HL-60/S4 treated with phorbol 12-myristate 13-acetate at 8.2 ng/mL for 4 days and 3 days (cell line): Measurements from ENCODE around the gene TMC1.

Source experiments
- in situ Hi-C: fragments of 300-500 bp; cut with MboI; formaldehyde crosslinking; loops from 2 replicates; pipeline ENCODE4 v1.15.0; 2022; ENCODE audit warnings: low sequenced_read_pairs

The TMC1 gene

GRCh38 chr9:72734631-72735030 is 213.2 kb downstream of the TMC1 start:
- in situ Hi-C loops, result no loop called here

GRCh38 chr9:72743836-72744235 is 222.4 kb downstream of the TMC1 start:
- in situ Hi-C loops, result no loop called here

GRCh38 chr9:72749276-72749675 is 227.9 kb downstream of the TMC1 start:
- in situ Hi-C loops, result no loop called here

- in situ Hi-C loops, result no loop called here
Measured at GRCh38 chr9:72751541-72751940, 230.1 kb downstream of the TMC1 start.

- in situ Hi-C loops, result no loop called here
Measured at GRCh38 chr9:72753266-72753893, 232.0 kb downstream of the TMC1 start.

GRCh38 chr9:72755836-72756235 is 234.4 kb downstream of the TMC1 start:
- in situ Hi-C loops, result no loop called here

- in situ Hi-C loops, result no loop called here
Measured at GRCh38 chr9:72758944-72759343, 237.5 kb downstream of the TMC1 start.

GRCh38 chr9:72763022-72763421 is 241.6 kb downstream of the TMC1 start:
- in situ Hi-C loops, result no loop called here

GRCh38 chr9:72769546-72769945 is 248.1 kb downstream of the TMC1 start:
- in situ Hi-C loops, result no loop called here

- in situ Hi-C loops, result no loop called here
Measured at GRCh38 chr9:72772661-72773060, 251.3 kb downstream of the TMC1 start.

GRCh38 chr9:72773570-72773969 is 252.2 kb downstream of the TMC1 start:
- in situ Hi-C loops, result no loop called here

- in situ Hi-C loops, result no loop called here
Measured at GRCh38 chr9:72775570-72775969, 254.2 kb downstream of the TMC1 start.

GRCh38 chr9:72779614-72780013 is 258.2 kb downstream of the TMC1 start:
- in situ Hi-C loops, result no loop called here

GRCh38 chr9:72786948-72787347 is 265.5 kb downstream of the TMC1 start:
- in situ Hi-C loops, result no loop called here

- in situ Hi-C loops, result no loop called here
Measured at GRCh38 chr9:72788966-72789735, 267.7 kb downstream of the TMC1 start.

- in situ Hi-C loops, result no loop called here
Measured at GRCh38 chr9:72789885-72790284, 268.5 kb downstream of the TMC1 start.

GRCh38 chr9:72790989-72791388 is 269.6 kb downstream of the TMC1 start:
- in situ Hi-C loops, result no loop called here

- in situ Hi-C loops, result no loop called here
Measured at GRCh38 chr9:72791436-72791835, 270.0 kb downstream of the TMC1 start.

GRCh38 chr9:72794946-72795345 is 273.5 kb downstream of the TMC1 start:
- in situ Hi-C loops, result no loop called here

- in situ Hi-C loops, result loop anchor here (25.0 kb wide), 2 partner anchors 763 to 1013 kb away; no protein-coding TSS in a partner anchor
Measured at GRCh38 chr9:72800328-72800994, 279.1 kb downstream of the TMC1 start.

GRCh38 chr9:72805238-72805637 is 283.8 kb downstream of the TMC1 start:
- in situ Hi-C loops, result loop anchor here (25.0 kb wide), 2 partner anchors 768 to 1018 kb away; no protein-coding TSS in a partner anchor

GRCh38 chr9:72806313-72806809 is 285.0 kb downstream of the TMC1 start:
- in situ Hi-C loops, result loop anchor here (25.0 kb wide), 2 partner anchors 769 to 1019 kb away; no protein-coding TSS in a partner anchor
